ENCODE results near the gene MAN2A2. TPM values are rescaled to one million over a fixed set of nuclear protein-coding genes. Genes with fewer than 3 reads are reported as not detected.

The MAN2A2 gene
- total and polyA plus RNA-seq, 2 donors (not counting 3 experiments of a cell fraction or from before 2014, with no cell fraction given): 60.9 to 77.7 TPM

- H3K27me3 ChIP-seq (ENCODE audit: control insufficient read depth in 2 of 2, insufficient read depth in 2 of 2, low read length in 2 of 2): no peaks in the 10 kb centered on the region
- H3K27ac ChIP-seq (ENCODE audit: insufficient read depth, low read depth, low read length): no peak overlapping the region
- ChIA-PET CTCF (interaction anchor here (0.7 kb wide), 1 partner anchor 14 kb away, joined by 3 read pairs; no protein-coding TSS in a partner anchor), POLR2A (no interaction called here)
- intact Hi-C loops (cut with micrococcal nuclease) (no loop called here), dilution Hi-C loops (cut with MboI; ENCODE audit: extremely low pct_ligation_motif_present, low sequenced_read_pairs) (no loop called here)
- no peaks in the 10 kb centered on the region for H3K4me1 ChIP-seq (ENCODE audit: control insufficient read depth, extremely low read depth, insufficient read depth, low read length)
- no peak overlapping the region for H2AFZ ChIP-seq (ENCODE audit: low read depth, low read length)
- no peak overlapping the region for H3K9ac ChIP-seq (replicated peaks; ENCODE audit: extremely low read depth, insufficient read depth, low read length)
- H4K20me1 ChIP-seq (replicated peaks; ENCODE audit: control insufficient read depth, extremely low read depth, insufficient read depth, low read length): no peaks in the 10 kb centered on the region
- no peaks in the 10 kb centered on the region for H3K36me3 ChIP-seq (ENCODE audit: control insufficient read depth in 2 of 2, extremely low read depth in 1 of 2, insufficient read depth in 2 of 2, low read length in 2 of 2)
- H3K4me3 ChIP-seq (replicated peaks in 1 of 3; ENCODE audit: insufficient read depth in 1 of 3, low read depth in 1 of 3, low read length in 3 of 3): no peak overlapping the region
- no peak overlapping the region for H3K4me2 ChIP-seq (ENCODE audit: insufficient read depth, low read length)
- H3K9me3 ChIP-seq (replicated peaks; ENCODE audit: control insufficient read depth, insufficient read depth, low read length): no peaks in the 10 kb centered on the region
- H3K9me1 ChIP-seq (replicated peaks; ENCODE audit: control insufficient read depth, extremely low read depth, insufficient read depth, low read length): no peaks in the 10 kb centered on the region
- no TSS peak for BruUV-seq (replicated peaks)
- TF ChIP-seq MYC (IDR thresholded peaks at IDR 0.05; ENCODE audit: low read depth, low read length) (no peak), CTCF (IDR thresholded peaks at IDR 0.05; ENCODE audit: extremely low read depth in 1 of 2, insufficient read depth in 1 of 2, low read depth in 1 of 2, low read length in 2 of 2) (no peak), JUN (IDR thresholded peaks at IDR 0.05; ENCODE audit: borderline replicate concordance, insufficient read depth, insufficient read length, low read depth) (no peak), POLR2A (IDR thresholded peaks at IDR 0.05; ENCODE audit: low read depth, low read length) (no peak), POLR2AphosphoS5 (IDR thresholded peaks at IDR 0.05; ENCODE audit: insufficient read depth, low read depth, low read length) (no peak), GATA2 (IDR thresholded peaks at IDR 0.05; ENCODE audit: insufficient read depth, insufficient read length, low read depth, low read length) (no peak), FOS (IDR thresholded peaks at IDR 0.05; ENCODE audit: borderline replicate concordance, insufficient read depth, low read length) (no peak), MAX (IDR thresholded peaks at IDR 0.05; ENCODE audit: insufficient read depth, insufficient read length) (no peak), EZH2 (IDR thresholded peaks at IDR 0.05; ENCODE audit: borderline replicate concordance, low read depth, low read length, severe bottlenecking) (no peak)
- no peak for FAIRE-seq
- DNase-seq (ENCODE audit: low read depth, low spot score): no peak
- H3K79me2 ChIP-seq (ENCODE audit: control insufficient read depth, insufficient read depth, low read length): no peaks in the 10 kb centered on the region
Measured at GRCh38 chr15:90859234-90860131, 43.6 kb upstream of the MAN2A2 start.
